Measurements from ENCODE around the gene RHBDL1.

RHBDL1 gene

DNA sequence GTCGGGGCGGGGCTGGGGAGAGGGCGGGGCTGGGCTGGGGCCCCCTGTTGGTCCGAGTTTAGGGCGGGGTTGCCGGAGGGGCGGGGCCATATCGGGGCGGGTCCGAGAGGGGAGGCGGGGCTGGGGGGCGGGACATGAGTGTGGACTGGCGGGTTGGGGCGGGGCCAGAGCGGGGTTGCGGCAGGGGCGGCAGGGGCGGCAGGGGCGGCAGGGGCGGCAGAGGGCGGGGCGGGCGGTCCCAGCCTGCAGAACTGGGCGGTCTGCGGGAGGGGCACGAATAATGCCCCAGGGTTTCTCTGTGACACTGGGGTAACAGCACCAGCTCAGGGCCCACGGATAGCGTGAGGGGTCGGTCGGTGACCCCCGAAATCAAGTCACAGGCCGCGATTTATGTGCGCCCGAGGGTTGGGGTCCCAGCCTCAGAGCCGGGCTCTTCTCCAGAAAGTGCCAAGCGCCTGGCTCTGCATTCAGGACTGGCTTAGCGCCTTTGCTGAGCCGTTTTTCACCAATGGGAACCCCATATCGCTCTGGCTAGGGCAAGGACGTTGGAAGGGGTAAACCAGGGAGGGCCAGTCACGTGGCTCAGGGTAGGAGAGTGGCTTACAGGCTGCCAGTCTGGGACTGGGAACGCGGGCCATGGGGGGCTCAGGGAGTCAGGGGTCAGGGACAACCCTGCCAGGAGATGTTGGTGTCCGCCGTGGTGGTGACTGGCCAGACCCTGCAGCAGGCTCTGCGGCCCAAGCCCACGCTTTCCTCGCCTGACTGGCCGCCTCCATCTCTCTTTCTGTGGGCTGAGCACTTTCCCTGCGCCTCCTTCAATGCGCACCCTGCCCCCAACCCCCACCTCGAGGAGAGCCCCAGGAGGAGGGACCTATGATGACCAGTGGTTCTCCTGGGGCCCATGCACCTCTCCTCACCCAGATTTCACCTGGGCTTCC is 38.1 kb upstream of the RHBDL1 start:
- no peak for DNase-seq

DNA sequence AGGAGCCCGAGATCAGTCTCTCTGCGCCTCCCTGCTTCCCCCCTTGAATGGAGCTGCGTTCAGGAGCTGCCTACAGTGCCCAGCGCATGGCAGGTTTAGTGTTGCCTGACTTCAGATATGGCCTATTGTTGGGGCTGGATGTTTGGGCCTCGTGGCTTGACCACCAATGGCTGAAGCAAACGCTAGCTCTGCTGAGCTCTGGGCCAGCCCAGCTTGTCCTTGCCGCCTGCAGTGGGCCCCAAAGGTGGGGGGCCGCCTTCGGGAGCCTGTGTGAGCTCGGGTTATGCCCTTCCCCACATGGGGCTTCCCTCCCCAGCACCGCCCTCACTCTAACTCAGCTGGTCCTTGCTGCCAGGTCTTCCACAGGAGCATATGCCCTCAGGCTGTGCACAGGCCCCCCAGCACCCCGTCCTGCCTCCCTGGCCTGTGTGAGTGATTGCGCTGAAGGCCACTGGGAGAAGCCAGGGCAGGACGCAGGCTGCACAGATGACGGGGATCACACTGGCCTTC is 37.4 kb upstream of the RHBDL1 start:
- no peak for DNase-seq

DNA sequence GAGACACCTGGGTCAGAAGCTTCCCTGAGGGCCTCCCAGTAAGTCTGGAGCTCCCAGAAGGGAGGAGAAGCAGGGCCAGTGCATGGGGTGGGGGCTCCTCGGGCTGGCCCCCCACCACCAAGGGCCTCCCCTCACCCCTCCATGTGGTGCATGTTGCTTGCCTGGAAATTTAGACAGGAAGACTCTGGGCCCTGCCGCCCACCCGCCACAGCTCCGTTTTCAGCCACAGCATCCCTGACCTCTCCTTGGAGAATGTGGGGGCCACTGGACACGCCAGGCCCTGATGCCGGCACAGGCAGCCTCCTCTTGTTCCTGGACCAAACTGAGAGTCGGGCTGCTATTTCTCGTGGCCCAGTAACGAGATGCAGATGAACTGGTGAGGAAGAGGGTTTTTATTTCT is 36.6 kb upstream of the RHBDL1 start:
- no peak for DNase-seq

DNA sequence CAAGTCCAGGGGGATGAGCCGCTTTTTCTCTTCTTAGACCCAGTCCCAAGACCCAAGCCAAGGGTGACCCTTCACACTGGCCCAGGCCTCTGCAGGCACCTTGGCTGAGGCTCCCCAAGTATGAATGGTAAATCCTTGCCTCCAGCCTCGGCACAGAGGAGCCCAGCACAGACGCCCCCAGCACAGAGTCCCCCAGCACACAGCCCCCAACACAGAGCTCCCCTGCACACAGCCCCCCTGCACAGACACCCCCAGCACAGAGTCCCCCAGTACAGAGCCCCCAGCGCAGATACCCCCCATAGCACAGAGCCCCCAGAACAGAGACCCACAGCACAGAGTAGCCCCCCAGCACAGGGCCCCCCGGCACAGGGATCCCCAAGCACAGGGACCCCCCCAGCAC is 34.9 kb upstream of the RHBDL1 start:
- no peak for DNase-seq

DNA sequence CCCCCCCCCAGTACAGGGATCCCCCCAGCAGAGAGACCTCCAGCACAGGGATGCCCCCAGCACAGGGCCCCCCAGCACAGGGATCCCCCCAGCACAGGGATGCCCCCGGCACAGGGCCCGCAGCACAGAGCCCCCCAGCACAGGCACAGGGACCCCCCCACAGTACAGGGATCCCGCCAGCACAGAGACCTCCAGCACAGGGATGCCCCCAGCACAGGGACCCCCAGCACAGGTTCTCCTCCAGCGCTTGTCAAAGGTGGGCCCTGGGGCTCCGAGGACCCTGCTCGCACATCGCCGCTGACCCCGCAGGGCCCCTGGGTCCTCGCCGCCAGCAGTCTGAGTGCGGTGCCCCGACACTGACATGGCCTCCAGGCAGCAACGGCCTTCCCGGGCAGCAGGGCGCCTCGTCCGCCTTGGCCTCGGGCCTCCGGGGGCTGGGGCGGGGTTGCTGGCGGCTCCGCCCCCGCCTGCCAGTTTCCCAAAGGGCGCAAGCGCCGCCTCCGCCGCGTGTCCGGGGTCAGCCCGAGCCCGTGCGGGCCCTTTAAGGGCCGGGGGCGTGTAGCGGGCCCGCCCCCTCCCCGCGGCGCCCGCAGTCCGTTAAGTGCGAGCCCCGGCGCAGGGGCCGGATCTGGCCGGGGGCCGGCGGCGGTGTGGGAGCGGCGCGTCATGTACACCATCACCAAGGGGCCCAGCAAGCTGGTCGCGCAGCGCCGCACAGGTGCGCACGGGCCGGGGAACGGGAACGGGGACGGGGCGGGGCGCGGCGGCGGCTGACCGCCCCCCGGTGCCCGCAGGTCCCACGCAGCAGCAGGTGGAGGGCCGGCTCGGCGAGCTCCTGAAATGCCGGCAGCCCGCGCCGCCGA is 33.9 kb upstream of the RHBDL1 start, which contains the start of gene MCRIP2:
TSS of gene MCRIP2 (plus strand) at position 503 of the 863 bp plus-strand sequence. CDS start at position 667, 164 bp downstream.
- DNase-seq: peak in 1 of 2 experiments; percentile 50

DNA sequence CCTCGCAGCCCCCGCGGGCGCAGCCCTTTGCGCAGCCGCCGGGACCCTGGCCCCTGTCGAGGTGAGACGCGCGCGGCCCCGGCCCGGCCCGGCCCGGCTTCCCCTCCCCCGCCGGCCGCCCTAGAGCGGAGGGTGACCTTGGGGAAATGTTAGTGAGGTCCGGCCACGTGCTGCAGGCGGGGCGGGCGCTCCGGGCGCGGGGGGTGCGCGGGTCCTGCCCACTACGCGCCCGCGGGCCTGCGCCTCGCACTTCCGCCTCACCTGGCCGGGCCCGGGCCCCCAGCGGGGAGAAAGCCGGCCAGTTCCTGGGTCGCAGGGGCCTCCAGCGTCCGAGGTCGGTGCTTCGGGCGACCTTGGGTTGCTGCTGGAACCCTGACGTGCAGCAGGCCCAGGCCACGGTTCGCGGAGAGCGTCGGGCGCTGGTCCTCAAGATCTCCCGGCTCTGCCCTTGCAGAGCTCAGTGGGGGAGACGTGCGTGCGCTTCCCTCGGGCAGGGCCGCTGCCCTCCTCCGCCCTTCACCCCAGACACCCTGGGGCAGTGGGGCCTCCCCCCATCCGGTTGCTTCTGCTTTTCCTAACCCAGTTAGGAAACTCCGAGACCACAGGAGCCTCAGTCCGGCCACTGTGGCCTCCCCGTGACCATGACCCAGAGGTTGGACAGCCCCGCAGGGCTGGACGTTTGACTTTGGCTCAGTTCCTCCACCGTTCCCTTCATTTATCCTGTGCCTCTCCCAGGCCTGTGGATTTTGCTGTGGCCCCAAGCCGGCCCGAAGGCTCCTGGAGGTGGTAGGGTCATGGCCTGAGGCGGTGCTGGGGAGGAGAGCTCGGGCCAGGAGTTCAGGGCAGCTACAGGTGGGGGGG is 33.1 kb upstream of the RHBDL1 start:
- no peak for DNase-seq

DNA sequence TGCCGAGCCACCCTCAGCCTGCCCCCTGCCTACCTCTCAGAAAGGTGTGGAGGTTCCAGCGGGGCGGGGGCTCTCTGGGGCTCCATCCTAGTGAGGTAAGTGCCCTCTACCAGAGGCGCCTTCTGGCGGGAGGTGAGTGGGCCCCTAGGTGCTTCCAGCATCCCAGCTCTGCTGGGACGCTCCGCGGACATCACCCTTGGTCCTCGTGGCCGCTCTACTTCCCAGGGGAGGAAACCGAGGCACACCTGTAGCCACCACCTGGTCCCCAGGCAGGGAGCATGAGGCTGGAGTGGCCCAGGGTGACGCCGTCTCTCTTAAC is 32.5 kb upstream of the RHBDL1 start:
- DNase-seq: no peak

DNA sequence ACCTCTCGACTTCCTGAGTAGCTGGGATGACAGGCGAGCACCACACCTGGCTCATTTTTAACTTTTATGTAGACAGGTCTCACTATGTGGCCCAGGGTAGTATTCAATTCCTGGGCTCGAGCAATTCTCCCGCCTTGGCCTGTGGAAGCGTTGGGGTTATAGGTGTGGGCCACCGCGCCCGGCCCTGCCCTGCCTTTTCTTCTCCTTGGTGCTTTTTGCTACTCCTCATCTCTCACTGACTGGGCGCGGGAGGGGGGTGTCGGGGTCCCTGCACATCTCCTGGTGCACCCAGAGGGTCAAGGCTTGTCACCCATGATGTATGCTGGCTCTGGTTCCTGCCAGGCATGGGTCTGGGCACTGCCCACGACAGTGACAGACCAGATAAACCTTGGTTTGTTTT is 30.9 kb upstream of the RHBDL1 start:
- no peak for DNase-seq

DNA sequence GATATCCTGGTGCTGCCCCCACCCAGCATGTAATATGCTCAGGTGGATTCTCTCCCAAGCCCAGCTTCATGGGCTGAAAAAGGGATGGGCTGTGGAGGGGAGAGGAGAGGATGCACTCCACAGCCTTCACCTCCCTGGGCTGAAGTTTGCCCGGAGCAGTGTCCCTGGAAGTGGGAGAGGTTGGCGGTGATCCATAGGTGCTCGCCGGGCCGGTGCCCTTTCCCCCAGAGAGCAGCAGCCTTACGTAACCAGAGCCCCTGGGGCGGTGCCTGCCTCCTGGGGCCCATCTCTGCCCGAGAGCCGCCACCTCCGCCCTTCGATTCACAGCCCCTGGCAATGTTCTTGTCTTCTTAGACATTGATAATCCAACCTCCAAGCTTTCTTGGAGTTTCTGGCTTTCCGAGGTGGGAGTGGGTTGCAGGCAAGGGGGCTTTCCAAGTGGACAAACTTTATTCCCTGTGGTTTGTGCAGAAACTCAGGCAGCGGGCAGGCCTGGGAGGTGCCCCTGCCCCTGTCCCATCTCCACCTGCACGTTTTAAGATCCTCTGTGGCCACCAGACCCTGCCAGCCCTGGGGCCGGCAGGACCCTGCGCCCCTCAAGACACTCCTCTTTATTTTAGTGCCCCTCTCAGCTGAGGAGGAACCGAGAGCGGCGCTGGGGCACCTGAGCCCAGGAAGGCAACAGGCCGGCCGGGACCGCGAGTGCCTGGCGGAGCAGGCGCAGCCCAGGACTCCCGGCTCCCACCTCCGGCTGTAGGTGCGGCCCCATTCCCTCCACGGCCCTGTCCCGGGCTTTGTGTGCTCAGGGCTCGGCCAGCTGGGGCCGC is 29.4 kb upstream of the RHBDL1 start:
- no peak for DNase-seq

DNA sequence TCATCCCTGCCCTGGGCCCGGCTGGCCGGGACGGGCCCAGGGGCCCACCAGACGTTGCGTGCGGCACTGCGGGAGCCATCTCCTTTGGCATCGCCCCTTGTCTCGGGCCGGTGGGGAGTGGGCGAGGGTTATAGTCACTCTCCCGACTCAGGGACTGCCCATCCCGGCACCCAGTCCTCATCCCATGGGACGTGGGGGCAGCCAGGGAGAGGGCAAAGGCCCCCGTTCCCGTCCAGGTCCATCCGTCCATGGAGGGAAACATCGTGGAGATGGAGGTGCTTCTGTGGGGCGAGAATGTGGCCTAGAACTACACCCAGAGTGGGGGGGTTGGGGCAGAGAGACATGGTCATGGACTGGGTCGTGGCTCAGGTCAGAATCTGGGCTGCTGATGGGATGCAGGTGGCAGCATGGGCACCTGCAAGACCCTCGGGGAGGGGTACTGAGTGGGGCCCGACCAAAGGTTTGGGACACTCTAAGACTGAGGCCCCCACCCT is 28.7 kb upstream of the RHBDL1 start:
- DNase-seq: no peak

DNA sequence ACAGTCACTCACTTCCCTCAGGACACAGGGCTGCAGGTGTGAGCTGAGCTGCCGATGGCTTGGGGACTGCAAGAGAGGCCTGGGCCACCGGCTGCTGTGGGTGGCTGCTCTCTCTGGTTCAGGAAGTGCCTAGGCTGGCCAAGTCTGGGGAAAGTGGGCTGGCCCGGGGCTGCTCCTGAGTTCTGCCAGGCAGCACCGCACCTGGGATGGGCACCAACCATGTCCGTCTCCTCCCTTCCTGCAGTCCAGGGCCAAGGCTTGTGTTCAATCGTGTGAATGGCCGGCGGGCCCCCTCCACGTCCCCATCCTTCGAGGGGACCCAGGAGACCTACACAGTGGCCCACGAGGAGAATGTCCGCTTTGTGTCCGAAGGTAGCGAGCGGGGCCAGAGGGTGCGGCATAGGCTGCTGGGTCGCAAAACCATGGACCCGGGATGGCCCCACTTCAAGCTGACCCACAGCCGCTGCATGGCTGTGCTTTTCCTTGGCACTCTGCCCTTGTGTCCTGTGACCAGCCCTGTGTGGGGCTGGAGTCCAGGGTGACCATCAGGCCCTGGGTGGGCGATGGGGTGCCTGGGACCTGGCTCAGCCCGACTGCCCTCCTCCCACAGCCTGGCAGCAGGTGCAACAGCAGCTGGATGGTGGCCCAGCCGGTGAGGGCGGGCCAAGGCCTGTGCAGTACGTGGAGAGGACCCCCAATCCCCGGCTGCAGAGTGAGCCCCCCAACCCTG is 28.1 kb upstream of the RHBDL1 start:
- DNase-seq: no peak

DNA sequence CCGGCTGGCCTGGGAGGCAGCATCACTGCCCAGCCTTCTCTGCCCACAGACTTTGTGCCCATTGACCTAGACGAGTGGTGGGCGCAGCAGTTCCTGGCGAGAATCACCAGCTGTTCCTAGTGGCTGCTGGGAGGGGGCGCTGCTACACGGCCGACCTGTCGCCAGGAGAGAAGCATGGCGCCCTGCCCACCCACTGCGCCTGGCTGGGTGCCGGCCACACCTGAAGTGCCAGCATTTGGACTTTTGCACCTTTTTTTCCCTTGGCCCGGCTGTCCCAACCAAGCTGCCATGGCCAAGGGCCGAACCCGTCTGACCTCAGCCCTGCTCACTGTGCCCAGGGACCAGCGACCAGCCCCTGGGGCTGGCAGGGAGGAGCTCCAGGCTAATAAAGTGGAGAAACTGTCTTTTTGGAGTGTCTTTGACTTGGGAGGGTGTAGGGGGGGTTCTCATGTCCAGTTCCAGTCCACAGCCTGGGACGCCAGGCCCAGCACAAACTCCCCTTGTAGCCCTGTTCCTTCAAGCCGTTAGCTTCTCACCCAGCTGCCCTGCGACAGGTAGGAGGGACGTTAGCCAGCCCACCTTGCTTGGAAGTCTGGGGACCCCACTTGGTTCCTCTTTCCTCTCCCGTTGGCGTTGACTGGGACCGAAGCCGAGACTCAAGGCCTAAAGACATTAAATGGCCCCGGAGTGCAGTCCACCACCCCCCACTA is 27.2 kb upstream of the RHBDL1 start:
- DNase-seq: peak in 1 of 2 experiments; percentile 24

DNA sequence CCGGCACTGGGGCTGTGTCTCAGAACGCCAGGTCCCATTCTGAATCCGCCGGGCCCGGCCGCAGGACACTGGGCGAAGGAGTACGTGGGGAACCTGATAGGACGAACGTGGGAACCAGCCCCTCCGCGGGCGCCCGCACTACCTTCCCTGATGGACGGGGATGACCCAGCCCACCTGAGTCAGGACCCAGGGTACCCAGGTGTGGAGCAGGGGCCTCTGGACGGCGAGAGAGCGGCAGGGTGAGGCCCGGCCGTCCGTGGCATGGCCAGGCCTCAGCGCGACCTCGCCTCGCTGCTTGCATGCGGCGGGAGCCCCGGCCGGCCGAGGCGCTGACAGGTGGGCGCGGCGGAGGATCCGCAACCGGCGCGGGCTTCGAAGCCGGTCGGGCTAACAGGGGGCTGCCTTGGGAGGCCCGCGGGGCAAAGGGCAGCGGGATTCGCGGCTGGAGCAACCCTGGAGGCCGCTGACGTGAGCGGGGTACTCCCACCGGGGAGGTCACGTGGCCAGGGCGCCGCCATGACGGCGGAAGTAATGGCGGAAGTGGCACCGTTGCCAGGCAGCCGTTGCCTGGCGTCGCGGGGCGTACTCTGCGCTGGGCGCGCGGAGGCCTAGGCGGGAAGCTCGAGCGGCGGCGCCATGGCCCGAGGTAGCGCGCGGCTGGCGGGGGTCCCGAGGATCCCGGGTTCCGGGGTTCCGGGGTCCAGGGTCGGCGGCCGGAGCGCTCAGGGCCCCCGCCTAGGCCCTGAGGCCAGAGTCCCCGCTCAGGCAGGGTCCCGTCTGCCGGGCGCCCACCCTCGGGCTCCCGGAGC is 26.5 kb upstream of the RHBDL1 start, which contains the start of gene WDR90:
TSS of gene WDR90 (plus strand) at position 585 of the 809 bp plus-strand sequence. CDS start at position 637, 52 bp downstream.
- peak; percentile 40 to 76 for DNase-seq

DNA sequence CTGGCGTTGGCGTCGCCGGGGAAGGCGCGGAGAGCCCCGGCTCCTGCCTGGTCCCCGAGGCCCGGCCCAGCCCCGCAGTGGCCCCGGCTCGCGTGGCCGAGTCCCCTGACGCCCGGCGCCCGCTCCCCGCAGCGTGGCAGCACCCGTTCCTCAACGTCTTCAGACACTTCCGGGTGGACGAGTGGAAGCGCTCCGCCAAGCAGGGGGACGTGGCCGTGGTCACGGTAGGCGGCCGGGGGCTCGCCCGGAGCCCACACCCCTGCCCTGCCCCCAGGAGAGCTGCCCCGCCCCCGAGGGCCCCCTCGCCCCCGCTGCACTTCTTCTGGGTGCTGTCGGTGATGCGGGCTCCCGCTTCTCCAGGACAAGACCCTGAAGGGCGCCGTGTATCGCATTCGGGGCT is 25.8 kb upstream of the RHBDL1 start:
- DNase-seq: no peak

DNA sequence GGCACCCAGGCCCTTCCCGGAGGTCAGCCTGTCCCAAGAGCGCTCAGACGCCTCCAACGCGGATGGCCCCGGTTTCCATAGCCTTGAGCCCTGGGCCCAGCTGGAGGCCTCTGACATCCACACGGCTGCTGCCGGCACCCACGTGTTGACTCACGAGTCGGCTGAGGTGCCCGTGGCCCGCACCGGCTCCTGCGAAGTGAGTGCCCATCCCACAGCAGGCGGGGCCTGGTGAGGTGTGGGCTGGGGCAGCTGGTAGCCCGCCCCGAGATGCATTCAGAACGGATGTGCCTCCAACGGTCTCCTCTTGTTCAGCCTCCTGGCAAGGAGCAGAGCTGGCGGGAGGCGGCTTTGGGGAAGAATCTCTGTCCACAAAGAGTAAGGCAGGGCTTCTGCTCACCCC is 23.6 kb upstream of the RHBDL1 start:
- no peak for DNase-seq

DNA sequence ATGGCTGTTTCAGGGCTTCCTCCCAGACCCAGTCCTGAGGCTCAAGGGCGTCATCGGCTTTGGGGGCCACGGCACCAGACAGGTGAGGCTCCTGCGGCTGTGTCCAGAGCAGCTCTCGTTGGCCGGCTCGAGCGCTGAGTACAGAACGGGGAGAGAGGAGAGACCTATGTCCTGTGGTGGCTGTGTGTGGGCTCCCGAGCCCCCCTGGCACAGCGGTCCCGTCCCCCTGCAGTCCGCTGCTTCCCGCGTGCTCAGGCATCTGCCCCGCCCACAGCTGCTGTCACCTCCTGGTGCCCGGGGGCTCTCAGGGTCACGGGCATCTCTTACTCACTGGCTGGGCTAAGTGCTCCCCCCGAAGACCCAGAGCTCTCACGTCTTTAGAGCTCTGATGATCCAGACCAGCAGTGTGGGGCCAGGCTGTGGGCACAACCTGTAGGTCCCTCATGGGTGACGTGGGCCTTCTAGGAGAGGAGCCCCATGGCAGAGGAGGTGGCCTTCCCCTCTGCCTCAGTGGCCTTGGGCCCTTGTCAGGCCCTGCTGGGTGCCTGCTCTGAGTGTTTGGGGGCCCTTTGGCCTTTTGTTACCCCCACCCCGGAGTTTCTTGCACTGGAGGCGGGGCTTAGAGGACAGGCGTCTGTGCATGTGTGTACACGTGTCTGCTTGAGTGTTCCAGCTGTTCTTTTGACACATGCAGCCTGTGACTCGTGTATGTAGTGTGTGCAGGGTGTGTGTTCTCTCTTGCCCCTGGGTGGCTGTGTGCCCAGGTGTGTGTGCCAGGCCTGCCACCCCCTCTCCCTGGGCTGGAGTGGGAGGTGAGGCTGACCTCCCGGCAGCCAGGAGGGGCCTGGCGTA is 22.8 kb upstream of the RHBDL1 start:
- DNase-seq: no peak

DNA sequence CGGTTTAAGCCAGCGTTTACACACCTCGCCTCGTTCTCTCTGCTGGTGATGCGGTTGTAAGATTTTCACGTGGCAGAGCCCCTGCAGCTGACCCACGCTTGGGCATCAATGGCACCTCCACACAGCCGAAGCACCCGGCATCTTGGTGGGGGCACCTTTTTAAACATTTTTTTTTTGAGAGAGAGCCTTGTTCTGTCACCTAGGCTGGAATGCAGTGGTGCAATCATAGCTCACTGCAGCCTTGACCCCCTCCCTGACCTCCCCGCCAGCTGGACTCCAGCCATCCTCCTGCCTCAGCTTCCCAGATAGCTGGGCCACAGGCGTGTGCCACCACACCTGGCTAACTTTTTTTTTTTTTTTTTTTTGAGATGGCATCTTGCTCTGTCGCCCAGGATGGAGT is 21.4 kb upstream of the RHBDL1 start:
- no peak for DNase-seq

DNA sequence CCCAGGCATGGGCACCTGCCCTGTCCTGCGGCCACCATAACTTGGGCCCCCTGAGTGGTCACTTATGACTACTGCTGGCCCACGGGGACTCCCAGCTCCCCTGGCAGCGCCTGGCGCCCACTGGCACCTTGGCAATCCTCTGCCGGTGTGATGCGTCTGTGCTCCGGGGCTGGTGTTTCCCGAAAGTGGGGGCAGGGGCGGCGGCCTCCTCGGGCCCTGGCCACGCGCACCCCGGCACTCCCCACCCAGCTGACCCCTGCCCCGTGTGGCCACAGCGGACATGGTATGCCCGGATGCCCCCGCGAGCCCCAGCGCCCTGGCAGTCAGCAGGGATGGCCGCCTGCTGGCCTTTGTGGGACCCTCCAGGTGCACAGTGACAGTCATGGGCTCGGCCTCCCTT is 18.0 kb upstream of the RHBDL1 start:
- no peak for DNase-seq
